Stimulated activated CD8-positive, alpha-beta memory T cell treated with anti-CD3 and anti-CD28 coated beads, Interleukin-15, amount 100 ng/mL, for 48 hours (primary cell): ENCODE measurements around the gene BUD31.
"Not testable (repeated sequence)": the region's sequence is repeated elsewhere in the genome, so short reads cannot be mapped to it uniquely, and the experiment has no call there.

Experiments used
- DNase-seq, 2 donors: peaks; one replicate each; pipeline ENCODE4 v3.0.0-alpha.2; 2020; ENCODE audit warnings: low read depth in 2 of 2

The BUD31 gene

DNA sequence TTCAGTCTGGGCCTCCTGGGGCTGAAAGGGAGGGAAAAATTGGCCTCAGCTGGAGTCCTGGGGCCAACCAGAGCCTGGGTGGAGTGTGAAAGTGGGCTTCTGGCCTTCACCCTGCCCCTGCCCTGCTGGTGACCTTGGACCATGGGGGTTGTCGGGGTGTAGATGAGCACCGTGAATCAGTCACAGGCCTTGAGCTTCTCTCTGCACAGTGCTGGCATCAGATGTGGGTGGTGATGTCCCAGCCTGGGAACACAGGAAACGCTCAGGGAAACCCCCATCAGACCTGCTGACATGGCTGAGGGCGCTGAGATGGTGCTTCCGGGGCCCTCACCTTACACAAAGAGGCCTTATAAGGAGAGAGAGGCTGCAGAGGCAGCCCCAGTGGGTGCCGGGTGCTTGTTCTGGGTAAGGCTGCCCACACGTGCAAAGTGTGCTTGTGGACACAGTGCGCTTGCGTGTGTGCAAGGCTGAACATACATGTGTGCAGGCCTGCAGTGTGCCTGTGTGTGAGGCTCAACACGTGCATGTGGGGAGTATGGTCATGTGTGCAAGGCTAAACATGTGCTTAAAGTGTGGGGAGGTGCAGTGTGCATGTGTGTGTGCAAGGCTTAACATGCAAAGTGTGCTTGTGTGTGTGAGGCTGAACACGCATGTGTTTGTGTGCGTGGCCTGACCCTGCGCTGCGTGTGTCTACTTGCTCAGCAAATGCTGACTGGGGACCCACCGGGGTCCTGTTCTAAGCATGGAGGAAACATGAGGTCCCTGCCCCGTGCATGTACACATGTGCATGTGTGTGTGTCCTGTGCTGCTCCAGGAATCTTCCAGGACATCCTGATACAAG, 27.7 kb upstream of the BUD31 start:
- DNase-seq: peak; percentile 85 to 88

DNA sequence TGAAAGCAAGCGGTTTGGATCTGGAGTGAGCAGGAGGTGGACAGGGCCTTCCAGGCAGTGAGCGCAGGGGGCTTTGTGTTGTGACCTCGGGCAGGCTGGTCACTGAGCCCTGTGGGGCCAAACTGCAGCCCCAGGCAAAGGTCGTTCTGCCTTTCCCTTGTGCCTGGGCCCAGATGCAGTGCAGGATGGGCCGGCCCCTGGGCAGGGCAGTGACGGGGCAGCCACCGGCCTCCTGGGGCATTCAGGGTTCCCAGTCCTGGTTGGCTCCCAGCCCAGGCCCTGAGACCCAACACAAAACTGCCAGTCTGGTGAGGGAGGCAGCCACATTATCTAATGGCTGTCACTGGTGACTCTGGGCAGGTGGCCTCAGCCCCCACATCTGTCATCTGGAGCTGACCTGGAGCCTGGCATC, 27.1 kb upstream of the BUD31 start:
- DNase-seq: no peak

DNA sequence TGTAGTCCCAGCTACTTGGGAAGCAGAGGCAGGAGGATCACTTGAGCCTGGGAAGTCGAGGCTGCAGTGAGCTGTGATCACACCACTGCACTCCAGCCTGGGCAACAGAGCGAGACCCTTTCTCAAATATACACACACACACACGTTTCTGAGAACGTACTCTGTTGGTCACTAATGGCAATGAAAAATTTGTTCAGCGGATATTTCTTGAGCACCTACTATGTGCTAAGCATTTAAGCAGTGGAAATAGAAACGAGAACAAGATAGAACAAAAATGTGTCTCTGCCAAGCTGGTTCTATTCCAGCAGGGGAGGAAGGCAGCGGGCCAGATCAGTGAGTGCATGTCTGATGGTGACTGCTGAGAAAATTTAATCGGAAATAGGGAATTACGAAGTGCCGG, 25.6 kb upstream of the BUD31 start:
- no peak for DNase-seq

DNA sequence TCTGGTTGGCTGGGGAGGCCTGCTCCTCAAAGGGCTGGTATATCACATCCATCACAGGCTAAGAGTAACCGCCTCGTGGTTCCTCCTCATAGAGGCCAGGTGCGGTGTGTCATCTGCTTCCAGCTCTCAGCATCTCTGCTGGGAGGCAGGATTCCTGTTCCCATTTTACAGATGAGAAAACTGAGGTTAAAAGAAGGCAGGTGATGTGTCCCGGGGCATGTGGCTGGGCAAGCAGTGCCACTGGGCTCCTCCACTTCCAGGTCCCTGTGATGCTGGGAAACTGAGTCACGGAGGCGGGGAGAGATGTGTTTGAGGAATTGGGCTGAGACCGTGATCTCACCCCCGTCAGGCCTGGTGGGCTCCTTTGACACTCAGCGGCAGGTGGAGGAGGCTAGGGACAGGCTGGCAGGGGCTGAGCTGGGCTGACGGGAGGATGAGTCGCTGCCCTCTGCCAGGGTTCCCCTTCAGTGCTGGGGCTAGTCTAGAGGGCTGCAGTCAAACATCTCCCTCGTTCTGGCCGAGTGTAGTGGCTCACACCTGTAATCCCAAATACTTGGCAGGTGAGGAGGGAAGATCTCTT, 24.9 kb upstream of the BUD31 start:
- DNase-seq: no peak

DNA sequence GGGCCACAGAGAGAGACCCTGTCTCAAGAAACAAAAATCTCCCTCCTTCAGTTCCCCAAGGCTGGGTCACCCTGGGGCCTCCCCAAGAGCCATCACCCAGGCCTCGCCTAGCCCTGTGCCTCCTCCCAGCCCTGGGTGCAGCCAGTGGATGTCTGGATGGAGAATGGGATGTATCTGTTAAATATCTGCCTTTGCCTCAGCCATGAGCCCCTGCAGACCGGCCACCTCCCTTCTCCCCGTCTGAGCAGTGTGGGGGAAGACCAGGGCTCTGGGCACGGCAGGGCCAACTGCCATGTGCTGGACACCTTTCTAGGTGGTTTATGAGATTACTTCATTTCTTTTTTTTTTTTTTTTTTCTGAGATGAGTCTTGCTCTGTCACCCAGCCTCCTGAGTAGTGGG, 24.2 kb upstream of the BUD31 start:
- DNase-seq: no peak

DNA sequence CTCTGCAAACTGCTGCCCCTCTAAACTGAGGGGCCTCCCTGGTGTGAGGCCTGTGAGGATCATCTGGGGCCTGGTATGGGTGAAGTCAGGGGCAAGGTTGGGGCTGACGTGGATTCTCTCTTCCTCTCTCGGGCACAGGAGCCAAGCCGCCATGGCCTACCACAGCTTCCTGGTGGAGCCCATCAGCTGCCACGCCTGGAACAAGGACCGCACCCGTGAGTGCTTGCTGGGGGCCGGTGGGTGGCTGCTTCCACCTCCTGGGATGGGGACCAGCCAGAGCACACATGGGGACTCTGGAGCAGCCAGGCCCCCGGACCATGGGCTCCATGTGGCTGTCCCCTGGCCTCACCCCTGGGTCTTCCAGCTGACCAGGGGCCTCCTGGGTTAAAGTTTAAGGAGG, 23.2 kb upstream of the BUD31 start:
- no peak for DNase-seq

DNA sequence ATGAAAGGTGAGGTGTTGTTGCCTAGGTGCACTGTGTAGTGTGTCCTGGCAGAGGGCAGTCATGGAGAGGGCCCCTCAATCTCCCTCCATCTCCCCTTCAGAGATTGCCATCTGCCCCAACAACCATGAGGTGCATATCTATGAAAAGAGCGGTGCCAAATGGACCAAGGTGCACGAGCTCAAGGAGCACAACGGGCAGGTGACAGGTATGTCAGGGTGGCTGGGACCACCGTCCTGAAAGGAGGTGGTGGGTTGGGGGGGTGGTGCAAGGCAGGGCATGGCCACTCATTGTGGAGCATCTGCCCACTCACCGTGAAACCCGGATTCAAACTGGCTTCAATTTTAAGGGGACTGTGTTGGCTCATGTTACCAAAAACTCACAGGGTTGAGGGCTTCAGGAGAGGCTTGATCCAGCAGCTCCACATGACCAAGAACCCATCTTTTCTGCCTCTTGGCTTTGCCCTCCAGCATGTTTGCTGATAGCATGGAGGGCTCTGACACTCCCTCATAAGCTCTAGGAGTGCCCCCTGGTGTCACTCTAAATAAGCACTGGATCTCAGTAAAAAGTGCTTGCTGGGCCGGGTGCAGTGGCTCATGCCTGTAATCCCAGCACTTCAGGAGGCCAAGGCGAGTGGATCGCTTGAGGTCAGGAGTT, 22.1 kb upstream of the BUD31 start:
- DNase-seq: no peak

DNA sequence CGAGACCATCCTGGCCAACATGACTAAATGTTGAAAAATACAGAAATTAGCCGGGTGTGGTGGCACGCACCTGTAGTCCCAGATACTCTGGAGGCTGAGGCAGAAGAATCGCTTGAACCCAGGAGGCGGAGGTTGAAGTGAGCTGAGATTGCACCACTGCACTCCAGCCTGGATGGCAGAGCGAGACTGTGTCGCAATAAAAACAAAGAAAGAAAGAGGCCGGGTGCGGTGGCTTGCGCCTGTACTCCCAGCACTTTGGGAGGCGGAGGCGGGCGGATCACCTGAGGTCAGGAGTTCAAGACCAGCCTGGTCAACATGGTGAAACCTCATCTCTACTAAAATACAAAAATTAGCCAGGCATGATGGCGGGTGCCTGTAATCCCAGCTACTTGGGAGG, 21.5 kb upstream of the BUD31 start:
- DNase-seq: not testable (repeated sequence)

DNA sequence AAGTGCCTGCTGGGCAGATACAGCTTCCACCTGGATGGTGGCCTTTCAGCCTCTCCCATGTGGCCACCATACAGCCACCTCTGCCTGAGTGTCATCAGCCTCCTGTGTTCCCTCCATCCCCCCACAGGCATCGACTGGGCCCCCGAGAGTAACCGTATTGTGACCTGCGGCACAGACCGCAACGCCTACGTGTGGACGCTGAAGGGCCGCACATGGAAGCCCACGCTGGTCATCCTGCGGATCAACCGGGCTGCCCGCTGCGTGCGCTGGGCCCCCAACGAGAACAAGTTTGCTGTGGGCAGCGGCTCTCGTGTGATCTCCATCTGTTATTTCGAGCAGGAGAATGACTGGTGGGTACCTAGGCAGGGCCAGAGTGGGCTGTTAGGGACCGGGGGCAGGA, 20.9 kb upstream of the BUD31 start:
- DNase-seq: no peak

DNA sequence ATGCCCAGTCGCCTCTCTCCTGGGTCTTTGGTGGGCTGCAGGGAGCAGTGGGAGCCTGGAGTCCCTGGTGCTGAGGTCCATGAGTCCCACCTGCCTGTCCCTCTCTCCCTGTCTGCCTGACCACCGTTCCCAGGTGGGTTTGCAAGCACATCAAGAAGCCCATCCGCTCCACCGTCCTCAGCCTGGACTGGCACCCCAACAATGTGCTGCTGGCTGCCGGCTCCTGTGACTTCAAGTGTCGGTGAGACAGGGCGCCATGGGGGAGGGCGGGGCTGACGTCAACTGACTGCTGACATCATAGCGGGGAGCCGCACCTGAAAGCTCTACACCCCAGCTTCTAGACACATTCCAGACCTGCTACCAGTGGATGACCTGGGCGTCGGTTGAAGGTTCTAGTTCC, 19.0 kb upstream of the BUD31 start:
- DNase-seq: no peak

DNA sequence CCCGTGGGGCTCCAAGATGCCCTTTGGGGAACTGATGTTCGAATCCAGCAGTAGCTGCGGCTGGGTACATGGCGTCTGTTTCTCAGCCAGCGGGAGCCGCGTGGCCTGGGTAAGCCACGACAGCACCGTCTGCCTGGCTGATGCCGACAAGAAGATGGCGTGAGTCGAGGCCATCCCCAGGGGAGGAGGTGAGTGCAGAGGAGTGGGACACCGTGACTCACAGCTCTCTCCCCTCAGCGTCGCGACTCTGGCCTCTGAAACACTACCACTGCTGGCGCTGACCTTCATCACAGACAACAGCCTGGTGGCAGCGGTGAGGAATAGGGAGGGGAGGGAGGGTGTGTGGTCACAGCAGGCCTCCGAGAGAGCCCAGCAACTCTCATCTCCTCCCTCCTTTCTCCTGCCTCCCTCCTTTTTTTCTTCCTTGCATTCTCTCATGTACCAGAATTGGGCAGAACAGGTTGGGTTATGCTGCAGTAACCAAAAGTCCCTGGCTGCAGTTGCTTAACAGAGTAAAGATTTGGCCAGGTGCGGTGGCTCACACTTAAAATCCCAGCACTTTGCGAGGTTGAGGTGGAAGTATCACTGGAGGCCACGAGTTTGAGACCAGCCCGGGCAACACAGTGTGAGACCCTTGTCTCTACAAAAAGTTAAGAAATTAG, 17.7 kb upstream of the BUD31 start:
- DNase-seq: no peak

DNA sequence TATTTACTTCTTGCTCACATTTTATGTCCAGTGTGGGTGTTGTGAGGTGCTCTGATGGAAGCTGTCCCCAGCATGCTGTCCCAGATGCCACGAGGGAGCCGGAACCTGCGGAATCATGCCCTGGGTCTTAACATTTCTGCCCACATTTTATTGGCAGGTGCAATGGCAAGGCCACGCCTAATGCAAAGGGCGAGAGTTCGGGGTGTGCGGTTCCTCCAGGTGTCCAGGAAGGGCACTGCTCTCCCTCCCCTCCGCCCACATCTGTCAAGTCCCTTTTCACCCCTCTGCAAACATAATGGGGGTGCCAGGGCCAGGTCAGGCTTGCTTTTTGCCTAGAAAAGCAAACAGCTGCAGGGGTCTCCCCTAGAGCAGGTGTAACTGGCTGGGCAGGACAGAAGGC, 16.7 kb upstream of the BUD31 start:
- no peak for DNase-seq

DNA sequence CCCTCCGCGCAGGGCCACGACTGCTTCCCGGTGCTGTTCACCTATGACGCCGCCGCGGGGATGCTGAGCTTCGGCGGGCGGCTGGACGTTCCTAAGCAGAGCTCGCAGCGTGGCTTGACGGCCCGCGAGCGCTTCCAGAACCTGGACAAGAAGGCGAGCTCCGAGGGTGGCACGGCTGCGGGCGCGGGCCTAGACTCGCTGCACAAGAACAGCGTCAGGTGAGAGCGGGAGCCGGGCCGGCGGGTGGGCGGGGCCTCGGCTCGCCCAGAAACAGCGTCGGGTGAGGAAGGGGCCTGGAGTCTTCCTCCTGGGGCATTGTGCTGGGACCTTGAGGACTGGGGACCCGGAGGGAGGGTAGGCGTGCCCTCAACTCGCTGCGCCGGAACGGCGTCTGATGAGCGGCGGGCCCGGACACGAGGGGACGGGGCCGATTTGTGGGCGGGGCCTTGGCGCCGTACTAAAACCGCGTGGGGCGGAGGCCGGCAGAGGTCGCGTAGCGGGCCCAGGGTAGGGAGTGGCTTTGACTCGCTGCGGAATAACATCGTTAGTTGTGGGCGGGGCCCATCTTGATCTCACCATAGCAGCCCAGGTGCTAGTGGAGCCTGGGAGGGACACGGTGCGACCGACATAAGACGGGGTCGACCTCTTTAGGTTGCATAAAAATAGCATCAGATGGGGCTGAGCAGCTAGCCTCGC, 16.0 kb upstream of the BUD31 start:
- peak; percentile 71 for DNase-seq

DNA sequence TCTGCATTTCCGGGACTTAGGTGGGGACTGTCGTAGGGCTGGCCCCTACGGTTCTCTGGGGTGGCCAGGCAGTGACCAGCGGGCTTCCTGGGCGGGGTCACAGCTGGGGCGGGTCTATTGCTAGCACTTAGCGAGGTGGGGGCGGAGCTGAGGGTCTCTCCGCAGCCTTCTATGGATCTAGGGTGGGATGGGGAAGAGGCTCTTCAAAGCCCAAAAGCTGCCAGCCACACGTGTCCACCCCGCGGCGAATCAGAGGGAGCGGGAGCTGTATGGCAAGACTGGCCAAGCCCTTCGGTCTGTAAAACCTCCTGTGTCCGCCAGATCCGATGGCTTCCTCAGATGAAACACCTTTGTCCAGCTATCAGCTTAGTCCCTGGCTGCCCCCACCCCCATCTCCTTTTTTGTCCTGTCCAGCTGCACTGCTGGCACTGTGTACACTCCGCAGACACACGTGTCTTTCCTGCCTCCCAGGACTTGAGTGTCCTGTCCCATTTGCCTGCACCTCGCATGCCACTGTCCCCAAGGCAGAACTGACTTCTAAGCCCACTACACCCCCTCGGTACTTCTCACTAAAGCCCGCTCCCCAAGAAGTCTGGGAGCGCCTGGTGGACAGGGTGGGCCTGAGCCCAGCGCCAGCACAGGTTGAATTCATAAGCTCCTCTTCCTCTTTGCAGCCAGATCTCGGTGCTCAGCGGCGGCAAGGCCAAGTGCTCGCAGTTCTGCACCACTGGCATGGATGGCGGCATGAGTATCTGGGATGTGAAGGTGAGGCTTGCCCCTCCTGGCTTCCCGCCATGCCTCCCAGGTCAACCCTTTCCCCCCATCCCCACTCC, 15.2 kb upstream of the BUD31 start:
- DNase-seq: no peak

DNA sequence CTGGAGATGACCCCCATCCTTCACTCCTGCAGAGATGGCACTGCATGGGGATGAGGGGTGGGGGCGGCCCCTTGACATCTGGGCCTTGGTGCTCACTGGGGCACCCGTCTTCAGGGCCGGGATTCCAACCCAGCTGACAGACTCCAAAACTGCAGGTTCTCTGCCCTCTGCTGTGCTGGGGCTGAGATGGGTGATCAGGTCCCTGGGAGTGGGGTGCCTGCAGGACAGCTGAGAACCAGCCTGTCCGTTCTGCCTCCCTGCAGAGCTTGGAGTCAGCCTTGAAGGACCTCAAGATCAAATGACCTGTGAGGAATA, 14.6 kb upstream of the BUD31 start:
- DNase-seq: no peak

DNA sequence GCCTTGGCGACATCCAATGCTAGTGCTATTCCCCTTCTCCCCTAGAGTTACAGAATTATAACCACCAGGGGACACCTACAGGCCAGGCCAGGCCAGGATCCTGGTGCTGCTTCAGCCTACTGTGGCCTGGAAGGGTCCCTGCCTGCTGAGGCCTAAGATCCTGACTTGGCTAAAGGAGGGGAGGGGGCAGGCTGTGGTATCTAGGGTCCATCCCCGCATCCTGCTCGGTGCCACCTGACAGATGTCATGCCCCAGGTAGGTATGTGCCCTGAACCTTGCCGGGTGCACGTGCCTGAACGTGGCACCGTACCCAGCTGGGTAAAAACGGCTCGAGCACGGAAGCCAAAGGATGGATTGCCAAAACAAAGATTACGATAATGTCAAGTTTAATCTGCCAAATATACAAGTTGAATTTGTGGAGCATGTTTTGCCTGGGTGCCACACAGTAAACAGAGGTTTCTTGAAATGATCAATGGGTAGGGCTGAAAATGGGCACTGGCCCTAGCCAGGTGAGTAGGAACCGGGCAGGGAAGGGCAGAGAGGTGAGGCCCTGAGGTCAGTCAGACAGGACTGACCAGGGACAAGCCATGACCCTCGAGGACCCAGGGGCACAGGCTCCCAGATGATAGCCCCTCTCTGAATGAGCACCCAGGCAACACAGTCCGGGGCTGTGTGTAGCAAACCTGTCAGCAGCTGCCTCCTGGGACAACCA, 13.0 kb upstream of the BUD31 start:
- no peak for DNase-seq

DNA sequence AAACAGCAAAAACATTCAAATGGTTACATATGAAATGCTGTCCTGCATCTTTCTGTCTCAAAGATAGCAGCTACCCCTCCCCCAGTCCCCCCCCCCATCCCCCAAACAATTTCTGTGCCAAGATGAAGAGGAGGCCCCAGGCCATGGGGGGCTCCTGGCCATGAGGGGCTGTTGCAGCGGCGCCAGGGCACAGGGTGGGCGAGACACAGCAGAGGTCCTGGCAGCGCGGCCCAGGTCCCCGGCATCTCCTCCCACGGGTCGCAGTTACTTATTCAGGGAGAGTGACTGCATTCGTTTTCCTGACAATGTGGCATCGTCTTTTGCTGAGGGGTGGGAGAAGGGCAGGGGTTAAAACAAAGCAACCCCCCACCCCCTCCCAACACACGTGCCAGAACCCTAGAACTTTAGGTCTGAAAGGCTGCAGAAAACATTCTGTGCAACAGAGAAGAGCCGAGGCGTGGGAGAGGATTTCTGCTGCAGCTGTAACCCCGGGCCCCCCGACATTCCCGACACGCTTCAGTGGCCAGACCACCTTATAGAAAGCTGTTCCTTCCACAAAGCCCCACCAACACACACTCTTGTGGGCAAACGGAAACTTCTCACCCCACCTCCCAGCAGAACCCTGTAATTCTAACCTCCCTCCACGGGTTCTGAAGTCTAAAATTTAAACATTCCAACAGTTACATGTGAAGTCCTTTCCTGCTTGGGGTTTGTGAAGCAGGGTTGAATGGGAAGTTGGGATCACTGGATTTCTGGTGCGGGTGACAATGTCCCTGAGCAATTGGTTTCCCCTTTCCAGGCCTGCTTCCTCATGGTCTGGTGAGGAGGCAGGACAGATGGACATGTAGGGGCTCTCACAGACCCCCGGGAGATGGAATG, 12.1 kb upstream of the BUD31 start:
- DNase-seq: no peak

DNA sequence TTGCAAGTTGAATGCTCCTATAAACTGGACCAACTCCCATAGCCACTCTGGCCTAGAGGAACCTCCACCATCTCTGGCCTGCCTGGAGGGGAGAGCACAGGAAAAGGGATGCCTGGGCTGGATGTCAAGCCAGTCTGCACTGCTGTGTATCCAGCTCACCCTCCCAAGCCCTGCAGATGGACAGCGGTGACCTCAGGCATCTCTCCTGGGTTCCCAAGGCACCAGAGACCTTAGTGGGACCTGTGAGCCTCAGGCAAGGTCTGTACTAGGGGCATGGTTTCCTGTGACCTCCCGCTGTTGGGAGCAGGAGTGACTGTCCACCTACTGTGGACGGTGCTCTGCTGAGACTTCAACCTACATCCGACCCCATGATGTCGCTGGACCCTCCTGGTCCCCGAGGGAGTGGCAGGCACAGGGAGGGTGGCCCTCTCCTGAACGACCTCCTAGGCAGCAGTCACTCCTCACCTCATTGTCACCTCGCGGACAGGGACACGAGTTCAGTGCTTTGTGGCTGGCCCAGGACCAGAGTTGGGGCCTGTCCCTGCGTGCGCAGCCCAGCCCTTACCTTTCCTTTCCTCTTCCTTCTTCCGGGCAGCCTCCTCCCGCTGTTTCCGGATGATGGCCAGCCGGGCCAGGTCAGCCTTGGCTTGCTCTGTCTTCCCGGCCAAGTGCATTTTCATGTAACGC, 11.3 kb upstream of the BUD31 start:
- DNase-seq: no peak

DNA sequence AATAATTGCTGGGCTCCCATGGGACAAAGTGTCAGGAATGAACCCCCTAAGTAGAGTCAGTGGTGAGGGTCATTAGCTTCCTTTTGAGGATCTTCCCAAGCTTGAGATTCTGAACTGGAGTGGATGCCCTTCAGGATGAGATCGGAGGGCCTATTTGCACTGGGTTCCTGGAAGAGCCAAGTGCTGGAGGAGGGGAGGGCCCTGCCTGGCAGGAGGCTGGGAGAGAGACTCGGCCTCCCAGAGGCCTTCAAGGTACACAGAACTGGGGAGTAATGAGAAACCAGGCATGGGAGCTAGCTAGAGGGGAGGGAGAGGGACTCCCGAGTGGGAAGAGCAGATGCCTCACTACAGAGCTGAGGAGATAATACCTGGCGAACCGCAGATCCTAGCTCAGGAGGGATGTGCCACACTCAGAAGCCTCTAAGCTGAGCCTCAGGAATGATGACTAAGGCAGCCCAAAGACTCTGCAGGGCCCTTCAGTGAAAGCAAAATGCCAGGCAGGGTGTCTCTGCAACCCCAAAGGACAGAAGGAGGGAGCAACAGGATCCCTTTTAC, 9.8 kb upstream of the BUD31 start:
- no peak for DNase-seq
